Suprapubic skin (tissue), 4 donors: ENCODE results near the gene PLA2G1B.
A peak's percentile ranks its signal among the peaks of the same experiment; 100 is the strongest.

Experiments used
- POLR2A ChIP-seq, 2 donors: fragments of 450-650 bp; IDR thresholded peaks; one replicate each; pipeline ENCODE4 v1.6.1; 2017; ENCODE audit warnings: antibody characterized with exemption in 2 of 2, mild to moderate bottlenecking in 2 of 2, moderate library complexity in 2 of 2
- POLR2AphosphoS5 ChIP-seq, 3 donors: sonication (generic); formaldehyde crosslinking; IDR thresholded peaks; one replicate each; pipeline ENCODE4 v1.6.1; 2017; ENCODE audit warnings: antibody characterized with exemption in 3 of 3
- TF ChIP-seq, protein P1 (sequence below), 2 donors: fragments of 200-600 bp in 1 of 2; fragments of 450-650 bp in 1 of 2; sonication (generic) in 1 of 2; IDR thresholded peaks; one replicate each; pipeline ENCODE4 v1.5.1; 2016 to 2019; ENCODE audit warnings: antibody characterized with exemption in 2 of 2, mild to moderate bottlenecking in 1 of 2, moderate library complexity in 1 of 2

GRCh38 chr12:120301962-120302815, 25.4 kb downstream of the PLA2G1B start, which contains the start of gene SIRT4:
- TF ChIP-seq, protein P1, sequence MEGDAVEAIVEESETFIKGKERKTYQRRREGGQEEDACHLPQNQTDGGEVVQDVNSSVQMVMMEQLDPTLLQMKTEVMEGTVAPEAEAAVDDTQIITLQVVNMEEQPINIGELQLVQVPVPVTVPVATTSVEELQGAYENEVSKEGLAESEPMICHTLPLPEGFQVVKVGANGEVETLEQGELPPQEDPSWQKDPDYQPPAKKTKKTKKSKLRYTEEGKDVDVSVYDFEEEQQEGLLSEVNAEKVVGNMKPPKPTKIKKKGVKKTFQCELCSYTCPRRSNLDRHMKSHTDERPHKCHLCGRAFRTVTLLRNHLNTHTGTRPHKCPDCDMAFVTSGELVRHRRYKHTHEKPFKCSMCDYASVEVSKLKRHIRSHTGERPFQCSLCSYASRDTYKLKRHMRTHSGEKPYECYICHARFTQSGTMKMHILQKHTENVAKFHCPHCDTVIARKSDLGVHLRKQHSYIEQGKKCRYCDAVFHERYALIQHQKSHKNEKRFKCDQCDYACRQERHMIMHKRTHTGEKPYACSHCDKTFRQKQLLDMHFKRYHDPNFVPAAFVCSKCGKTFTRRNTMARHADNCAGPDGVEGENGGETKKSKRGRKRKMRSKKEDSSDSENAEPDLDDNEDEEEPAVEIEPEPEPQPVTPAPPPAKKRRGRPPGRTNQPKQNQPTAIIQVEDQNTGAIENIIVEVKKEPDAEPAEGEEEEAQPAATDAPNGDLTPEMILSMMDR (IDR thresholded peaks at IDR 0.05): peak; percentile 50 to 77
- TF ChIP-seq POLR2AphosphoS5 (IDR thresholded peaks at IDR 0.05): no peak
- TF ChIP-seq POLR2A (IDR thresholded peaks at IDR 0.05): no peak
